Measurements from ENCODE around the gene WTAP. TPM values are rescaled to one million over a fixed set of nuclear protein-coding genes. Genes with fewer than 3 reads are reported as not detected.

WTAP gene
- total and polyA plus RNA-seq, 2 experiments from 2014 or later: 108 to 121 TPM

DNA sequence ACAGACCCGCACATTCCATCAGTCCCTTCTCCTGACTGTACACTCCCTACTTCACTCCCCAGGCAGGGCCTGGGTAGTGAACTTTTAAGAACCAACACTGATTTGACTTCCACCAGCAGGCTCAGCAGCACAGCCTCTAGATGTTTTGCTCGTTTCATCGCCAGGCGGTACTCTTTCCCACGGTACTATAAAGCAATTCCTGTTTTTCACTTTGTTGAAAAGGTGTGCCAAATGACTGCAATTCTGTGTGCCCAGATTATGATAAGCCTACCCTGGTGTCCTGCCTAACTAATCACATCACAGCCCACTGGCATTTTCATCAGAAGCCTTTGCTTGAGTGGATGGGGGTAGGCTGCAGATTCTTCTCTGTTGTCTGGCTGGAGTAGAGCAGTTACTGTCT lies 12.9 kb upstream of the WTAP start:
- ATAC-seq (no peak), DNase-seq (ENCODE audit: low spot score) (no peak)
- peaks cover 5% of the 10 kb centered on the region; the same call in 2 of the 3 replicates for H3K9me3 Mint-ChIP-seq
- H4K20me1 ChIP-seq (replicated peaks; ENCODE audit: insufficient read depth): no peaks in the 10 kb centered on the region
- no peaks in the 10 kb centered on the region; the same call in 2 of the 3 replicates for H3K36me3 Mint-ChIP-seq (ENCODE audit: low read depth)
- H3K27me3 Mint-ChIP-seq (ENCODE audit: insufficient read depth, low read depth, poor library complexity): peaks cover 3% of the 10 kb centered on the region
- no peak overlapping the region for H3K27ac Mint-ChIP-seq
- no peak overlapping the region for H3K4me2 ChIP-seq
- H3K36me3 ChIP-seq (ENCODE audit: insufficient read depth): no peaks in the 10 kb centered on the region
- H3K4me3 Mint-ChIP-seq: no peak overlapping the region
- TF ChIP-seq JUNB (IDR thresholded peaks at IDR 0.05; ENCODE audit: unreplicated experiment) (no peak), STAT1 (IDR thresholded peaks at IDR 0.05; ENCODE audit: unreplicated experiment) (no peak), POLR2AphosphoS5 (IDR thresholded peaks at IDR 0.05; ENCODE audit: low read depth) (no peak), EZH2phosphoT487 (IDR thresholded peaks at IDR 0.05; ENCODE audit: unreplicated experiment) (no peak), ZNF114 (CRISPR knock-in tag; IDR thresholded peaks at IDR 0.05) (no peak), NANOG (IDR thresholded peaks at IDR 0.05; ENCODE audit: borderline replicate concordance) (no peak), EZH2 (IDR thresholded peaks at IDR 0.05; ENCODE audit: low read depth, unreplicated experiment) (no peak)
- TF ChIP-seq, protein P1, sequence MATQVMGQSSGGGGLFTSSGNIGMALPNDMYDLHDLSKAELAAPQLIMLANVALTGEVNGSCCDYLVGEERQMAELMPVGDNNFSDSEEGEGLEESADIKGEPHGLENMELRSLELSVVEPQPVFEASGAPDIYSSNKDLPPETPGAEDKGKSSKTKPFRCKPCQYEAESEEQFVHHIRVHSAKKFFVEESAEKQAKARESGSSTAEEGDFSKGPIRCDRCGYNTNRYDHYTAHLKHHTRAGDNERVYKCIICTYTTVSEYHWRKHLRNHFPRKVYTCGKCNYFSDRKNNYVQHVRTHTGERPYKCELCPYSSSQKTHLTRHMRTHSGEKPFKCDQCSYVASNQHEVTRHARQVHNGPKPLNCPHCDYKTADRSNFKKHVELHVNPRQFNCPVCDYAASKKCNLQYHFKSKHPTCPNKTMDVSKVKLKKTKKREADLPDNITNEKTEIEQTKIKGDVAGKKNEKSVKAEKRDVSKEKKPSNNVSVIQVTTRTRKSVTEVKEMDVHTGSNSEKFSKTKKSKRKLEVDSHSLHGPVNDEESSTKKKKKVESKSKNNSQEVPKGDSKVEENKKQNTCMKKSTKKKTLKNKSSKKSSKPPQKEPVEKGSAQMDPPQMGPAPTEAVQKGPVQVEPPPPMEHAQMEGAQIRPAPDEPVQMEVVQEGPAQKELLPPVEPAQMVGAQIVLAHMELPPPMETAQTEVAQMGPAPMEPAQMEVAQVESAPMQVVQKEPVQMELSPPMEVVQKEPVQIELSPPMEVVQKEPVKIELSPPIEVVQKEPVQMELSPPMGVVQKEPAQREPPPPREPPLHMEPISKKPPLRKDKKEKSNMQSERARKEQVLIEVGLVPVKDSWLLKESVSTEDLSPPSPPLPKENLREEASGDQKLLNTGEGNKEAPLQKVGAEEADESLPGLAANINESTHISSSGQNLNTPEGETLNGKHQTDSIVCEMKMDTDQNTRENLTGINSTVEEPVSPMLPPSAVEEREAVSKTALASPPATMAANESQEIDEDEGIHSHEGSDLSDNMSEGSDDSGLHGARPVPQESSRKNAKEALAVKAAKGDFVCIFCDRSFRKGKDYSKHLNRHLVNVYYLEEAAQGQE (IDR thresholded peaks at IDR 0.05; ENCODE audit: unreplicated experiment): no peak
- TF ChIP-seq, protein P2, sequence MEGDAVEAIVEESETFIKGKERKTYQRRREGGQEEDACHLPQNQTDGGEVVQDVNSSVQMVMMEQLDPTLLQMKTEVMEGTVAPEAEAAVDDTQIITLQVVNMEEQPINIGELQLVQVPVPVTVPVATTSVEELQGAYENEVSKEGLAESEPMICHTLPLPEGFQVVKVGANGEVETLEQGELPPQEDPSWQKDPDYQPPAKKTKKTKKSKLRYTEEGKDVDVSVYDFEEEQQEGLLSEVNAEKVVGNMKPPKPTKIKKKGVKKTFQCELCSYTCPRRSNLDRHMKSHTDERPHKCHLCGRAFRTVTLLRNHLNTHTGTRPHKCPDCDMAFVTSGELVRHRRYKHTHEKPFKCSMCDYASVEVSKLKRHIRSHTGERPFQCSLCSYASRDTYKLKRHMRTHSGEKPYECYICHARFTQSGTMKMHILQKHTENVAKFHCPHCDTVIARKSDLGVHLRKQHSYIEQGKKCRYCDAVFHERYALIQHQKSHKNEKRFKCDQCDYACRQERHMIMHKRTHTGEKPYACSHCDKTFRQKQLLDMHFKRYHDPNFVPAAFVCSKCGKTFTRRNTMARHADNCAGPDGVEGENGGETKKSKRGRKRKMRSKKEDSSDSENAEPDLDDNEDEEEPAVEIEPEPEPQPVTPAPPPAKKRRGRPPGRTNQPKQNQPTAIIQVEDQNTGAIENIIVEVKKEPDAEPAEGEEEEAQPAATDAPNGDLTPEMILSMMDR (conservative IDR thresholded peaks at IDR 0.05; ENCODE audit: low read depth in 2 of 2): no peak
- TF ChIP-seq, protein P3, sequence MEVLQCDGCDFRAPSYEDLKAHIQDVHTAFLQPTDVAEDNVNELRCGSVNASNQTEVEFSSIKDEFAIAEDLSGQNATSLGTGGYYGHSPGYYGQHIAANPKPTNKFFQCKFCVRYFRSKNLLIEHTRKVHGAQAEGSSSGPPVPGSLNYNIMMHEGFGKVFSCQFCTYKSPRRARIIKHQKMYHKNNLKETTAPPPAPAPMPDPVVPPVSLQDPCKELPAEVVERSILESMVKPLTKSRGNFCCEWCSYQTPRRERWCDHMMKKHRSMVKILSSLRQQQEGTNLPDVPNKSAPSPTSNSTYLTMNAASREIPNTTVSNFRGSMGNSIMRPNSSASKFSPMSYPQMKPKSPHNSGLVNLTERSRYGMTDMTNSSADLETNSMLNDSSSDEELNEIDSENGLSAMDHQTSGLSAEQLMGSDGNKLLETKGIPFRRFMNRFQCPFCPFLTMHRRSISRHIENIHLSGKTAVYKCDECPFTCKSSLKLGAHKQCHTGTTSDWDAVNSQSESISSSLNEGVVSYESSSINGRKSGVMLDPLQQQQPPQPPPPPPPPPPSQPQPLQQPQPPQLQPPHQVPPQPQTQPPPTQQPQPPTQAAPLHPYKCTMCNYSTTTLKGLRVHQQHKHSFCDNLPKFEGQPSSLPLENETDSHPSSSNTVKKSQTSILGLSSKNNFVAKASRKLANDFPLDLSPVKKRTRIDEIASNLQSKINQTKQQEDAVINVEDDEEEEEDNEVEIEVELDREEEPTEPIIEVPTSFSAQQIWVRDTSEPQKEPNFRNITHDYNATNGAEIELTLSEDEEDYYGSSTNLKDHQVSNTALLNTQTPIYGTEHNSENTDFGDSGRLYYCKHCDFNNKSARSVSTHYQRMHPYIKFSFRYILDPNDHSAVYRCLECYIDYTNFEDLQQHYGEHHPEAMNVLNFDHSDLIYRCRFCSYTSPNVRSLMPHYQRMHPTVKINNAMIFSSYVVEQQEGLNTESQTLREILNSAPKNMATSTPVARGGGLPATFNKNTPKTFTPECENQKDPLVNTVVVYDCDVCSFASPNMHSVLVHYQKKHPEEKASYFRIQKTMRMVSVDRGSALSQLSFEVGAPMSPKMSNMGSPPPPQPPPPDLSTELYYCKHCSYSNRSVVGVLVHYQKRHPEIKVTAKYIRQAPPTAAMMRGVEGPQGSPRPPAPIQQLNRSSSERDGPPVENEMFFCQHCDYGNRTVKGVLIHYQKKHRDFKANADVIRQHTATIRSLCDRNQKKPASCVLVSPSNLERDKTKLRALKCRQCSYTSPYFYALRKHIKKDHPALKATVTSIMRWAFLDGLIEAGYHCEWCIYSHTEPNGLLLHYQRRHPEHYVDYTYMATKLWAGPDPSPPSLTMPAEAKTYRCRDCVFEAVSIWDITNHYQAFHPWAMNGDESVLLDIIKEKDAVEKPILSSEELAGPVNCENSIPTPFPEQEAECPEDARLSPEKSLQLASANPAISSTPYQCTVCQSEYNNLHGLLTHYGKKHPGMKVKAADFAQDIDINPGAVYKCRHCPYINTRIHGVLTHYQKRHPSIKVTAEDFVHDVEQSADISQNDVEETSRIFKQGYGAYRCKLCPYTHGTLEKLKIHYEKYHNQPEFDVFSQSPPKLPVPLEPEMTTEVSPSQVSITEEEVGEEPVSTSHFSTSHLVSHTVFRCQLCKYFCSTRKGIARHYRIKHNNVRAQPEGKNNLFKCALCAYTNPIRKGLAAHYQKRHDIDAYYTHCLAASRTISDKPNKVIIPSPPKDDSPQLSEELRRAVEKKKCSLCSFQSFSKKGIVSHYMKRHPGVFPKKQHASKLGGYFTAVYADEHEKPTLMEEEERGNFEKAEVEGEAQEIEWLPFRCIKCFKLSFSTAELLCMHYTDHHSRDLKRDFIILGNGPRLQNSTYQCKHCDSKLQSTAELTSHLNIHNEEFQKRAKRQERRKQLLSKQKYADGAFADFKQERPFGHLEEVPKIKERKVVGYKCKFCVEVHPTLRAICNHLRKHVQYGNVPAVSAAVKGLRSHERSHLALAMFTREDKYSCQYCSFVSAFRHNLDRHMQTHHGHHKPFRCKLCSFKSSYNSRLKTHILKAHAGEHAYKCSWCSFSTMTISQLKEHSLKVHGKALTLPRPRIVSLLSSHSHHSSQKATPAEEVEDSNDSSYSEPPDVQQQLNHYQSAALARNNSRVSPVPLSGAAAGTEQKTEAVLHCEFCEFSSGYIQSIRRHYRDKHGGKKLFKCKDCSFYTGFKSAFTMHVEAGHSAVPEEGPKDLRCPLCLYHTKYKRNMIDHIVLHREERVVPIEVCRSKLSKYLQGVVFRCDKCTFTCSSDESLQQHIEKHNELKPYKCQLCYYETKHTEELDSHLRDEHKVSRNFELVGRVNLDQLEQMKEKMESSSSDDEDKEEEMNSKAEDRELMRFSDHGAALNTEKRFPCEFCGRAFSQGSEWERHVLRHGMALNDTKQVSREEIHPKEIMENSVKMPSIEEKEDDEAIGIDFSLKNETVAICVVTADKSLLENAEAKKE (CRISPR knock-in tag; IDR thresholded peaks at IDR 0.05): no peak
- H2AFZ ChIP-seq: no peak overlapping the region
- H3K4me1 ChIP-seq (ENCODE audit: insufficient read depth): no peaks in the 10 kb centered on the region
- no peaks in the 10 kb centered on the region for H3K27me3 ChIP-seq (ENCODE audit: insufficient read depth)
- H3K4me3 ChIP-seq: no peak overlapping the region
- no peaks in the 10 kb centered on the region for H3K9me2 ChIP-seq (ENCODE audit: insufficient read depth)
- no peaks in the 10 kb centered on the region for H3K4me1 Mint-ChIP-seq
- 0 out of 2 replicates have a peak, but pooled peaks cover 6% of the 10 kb centered on the region for H3K79me2 ChIP-seq (replicated peaks; ENCODE audit: insufficient read depth)
- no peaks in the 10 kb centered on the region for H3F3A ChIP-seq (replicated peaks; ENCODE audit: low read depth)
- no peak overlapping the region for H3K27ac ChIP-seq (ENCODE audit: low read depth)

Data from GM23338 (cell line).